Activated effector memory CD4-positive, alpha-beta T cell treated with anti-CD3 and anti-CD28 coated beads, Interleukin-2, amount 50 U/mL, for 16 hours (primary cell): ENCODE results near the gene NCF1.
"Not testable (repeated sequence)": the region's sequence is repeated elsewhere in the genome, so short reads cannot be mapped to it uniquely, and the experiment has no call there.

Experiments
- DNase-seq: peaks from one replicate; pipeline ENCODE4 v3.0.0-alpha.2; 2020

NCF1 gene

GRCh38 chr7:74773760-74774750 is at the start of gene NCF1:
NCF1 (plus strand) TSS chr7:74774011; CDS start chr7:74774032, 21 bp downstream.
- not testable (repeated sequence) for DNase-seq

DNA sequence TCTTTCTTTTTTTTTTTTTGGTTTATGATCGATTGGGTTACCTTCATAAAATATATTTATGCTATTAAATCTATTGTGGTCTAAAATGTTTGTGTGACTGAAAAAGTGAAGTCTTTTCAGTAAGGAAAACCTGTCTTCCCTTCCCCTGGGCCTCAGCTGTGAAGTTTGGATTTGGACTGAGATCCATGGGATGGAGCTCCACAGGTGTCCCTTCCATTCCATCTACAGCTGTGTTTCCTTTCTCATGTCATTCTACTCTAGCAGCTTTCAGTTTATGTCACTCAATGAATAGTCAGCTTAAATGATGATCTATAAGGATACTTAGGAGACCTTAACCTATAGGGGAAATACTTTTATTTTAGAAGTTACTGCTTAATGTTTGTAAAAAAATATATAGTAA is 48.0 kb upstream of the NCF1 start:
- no peak for DNase-seq

GRCh38 chr7:74726309-74727101 is 47.3 kb upstream of the NCF1 start:
- no peak for DNase-seq

DNA sequence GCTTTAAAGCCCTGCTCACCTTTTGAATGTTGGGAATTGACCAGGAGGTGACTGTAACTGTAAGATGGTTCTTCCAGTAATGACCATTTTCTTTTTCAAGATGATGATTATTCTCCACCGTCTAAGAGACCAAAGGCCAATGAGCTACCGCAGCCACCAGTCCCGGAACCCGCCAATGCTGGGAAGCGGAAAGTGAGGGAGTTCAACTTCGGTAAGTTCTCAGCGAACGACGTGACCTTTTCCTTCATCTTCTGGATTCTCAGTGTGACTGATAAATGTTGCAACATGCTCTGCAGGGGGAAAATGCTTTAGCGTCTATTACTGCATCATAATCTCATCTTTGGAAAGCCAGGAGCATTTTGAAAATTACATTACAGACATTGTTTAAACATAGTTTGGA is 45.1 kb upstream of the NCF1 start:
- not testable (repeated sequence) for DNase-seq

DNA sequence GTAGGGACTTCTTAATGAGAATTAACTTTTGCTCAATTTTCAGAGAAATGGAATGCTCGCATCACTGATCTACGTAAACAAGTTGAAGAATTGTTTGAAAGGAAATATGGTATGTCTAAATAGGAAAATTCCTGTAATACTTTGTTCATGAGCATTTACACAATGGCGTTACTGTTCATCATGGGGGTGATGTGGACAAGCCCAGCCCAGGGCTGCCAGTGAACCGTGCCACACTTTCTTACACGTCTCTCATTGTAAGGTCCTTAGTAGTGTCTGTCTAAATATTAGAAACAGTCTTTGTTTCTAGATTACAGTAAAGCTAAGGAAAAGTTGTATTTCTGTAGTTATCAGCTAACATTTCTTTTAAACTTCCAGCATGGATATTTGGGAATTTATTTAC is 43.6 kb upstream of the NCF1 start:
- DNase-seq = not testable (repeated sequence)

- DNase-seq = not testable (repeated sequence)
Observed at GRCh38 chr7:74739974-74740703, 33.7 kb upstream of the NCF1 start.

DNA sequence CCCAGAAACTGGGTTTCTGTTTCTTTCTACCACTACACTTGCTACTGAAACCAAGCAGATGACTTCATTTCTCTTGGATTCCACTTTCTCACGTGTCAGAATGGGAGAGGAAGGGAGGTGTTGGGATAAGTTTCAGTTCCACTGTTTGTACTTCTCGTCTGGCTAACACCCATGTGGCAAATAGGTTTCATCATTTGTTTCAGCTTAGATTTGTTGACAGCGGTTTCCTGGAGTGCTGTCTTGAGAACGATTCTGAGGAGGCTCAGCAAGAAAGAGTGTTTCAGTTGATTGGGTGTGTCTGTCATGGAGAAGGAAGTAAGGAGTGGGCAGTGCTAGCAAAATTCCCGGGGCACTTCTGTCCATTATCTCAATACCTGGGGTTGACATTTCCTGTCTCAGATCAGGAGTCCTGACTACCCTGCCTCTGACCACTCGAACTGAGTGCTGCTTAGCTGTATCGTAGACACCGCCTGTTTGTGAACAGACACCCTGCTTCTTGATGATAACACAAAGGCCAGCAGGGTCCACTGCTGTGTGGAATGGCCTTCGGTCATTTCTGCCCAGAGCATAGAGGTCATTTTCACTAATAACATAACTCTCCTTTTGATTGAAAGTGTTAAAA is 29.8 kb upstream of the NCF1 start:
- not testable (repeated sequence) for DNase-seq

DNA sequence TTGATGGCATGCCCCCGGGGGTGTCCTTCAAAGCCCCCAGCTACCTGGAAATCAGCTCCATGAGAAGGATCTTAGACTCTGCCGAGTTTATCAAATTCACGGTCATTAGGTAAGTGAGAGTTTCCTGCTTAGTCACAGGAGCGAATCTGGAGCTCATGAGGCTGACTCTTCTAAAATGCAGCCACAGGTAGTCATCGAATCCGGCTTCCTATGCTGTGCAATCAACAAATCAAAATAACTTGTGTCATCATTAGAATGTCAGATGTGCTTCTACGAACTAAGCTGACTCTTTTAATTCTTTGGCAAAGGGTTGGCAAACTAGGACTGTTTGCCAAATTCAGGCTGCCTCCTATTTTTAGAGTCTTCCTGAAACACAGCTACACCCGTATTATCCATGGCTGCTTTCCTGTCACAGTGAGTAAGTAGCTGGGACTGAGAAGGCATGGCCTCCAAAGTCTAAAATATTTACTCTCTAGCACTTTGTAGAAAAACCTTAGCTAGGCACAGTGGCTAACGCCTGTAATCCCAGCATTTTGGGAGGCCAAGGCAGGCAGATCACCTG is 19.8 kb upstream of the NCF1 start:
- not testable (repeated sequence) for DNase-seq

- not testable (repeated sequence) for DNase-seq
Observed at GRCh38 chr7:74756673-74757072, 17.1 kb upstream of the NCF1 start.

- DNase-seq = not testable (repeated sequence)
Observed at GRCh38 chr7:74758268-74758667, 15.5 kb upstream of the NCF1 start.

GRCh38 chr7:74758982-74759381 is 14.8 kb upstream of the NCF1 start:
- not testable (repeated sequence) for DNase-seq

DNA sequence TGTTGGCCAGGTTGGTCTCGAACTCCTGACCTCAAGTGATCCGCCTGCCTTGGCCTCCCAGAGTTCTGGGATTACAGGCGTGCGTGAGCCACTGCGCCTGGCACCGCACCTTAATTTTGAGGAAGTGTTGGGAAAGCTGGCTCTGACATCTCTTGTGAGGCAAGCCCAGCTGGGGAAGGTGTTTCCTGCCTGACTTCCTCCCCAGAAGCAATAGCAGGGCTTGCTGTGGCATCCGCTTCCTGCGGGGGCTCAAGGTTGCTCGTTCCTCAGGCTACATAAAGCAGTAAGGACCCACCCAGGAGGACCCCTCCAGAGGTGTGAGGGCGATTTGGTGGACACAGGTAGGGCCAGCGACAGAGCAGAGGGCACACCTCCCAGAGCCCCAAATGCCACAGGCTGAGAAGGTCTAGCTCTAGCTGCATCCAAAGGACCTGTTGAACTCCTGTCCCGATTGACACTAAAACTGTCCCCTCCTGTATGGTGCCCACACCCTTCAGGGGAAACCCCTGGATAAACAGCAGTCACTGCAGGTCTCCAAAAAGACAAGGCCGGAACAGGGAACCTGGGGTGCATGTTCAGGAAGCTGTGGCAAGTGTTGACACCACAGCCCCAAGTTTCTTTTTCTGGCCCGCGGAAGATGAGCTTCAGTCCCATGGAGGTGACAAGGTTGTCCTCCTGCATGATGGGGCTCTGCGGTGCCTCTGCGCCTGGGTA is 8.4 kb upstream of the NCF1 start:
- DNase-seq = not testable (repeated sequence)

DNA sequence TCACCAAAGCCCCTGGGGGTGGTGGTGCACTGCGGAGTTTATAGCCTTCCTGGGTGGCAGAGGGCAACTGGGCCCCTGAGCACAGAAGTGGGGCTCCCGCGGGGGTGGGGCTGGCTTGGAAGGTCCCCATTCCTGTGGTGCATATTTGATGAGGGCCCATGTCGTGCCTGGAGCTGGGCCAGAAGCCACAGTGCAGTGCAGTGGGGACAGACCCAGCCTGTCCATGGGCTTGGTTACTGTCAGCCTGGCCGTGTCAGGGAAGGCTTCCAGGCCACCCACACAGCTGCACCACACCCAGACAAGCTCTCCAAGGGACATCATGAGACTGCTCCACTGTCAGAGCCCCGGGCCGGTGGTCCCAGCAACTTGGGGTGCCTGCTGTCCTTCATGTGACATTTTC is 7.3 kb upstream of the NCF1 start:
- not testable (repeated sequence) for DNase-seq

GRCh38 chr7:74766991-74767390 is 6.8 kb upstream of the NCF1 start:
- not testable (repeated sequence) for DNase-seq

- DNase-seq = not testable (repeated sequence)
Observed at GRCh38 chr7:74770062-74770461, 3.7 kb upstream of the NCF1 start.

- DNase-seq = not testable (repeated sequence)
Observed at GRCh38 chr7:74772093-74772492, 1.7 kb upstream of the NCF1 start.

- not testable (repeated sequence) for DNase-seq
Observed at GRCh38 chr7:74775111-74775510, 1.3 kb downstream of the NCF1 start.

DNA sequence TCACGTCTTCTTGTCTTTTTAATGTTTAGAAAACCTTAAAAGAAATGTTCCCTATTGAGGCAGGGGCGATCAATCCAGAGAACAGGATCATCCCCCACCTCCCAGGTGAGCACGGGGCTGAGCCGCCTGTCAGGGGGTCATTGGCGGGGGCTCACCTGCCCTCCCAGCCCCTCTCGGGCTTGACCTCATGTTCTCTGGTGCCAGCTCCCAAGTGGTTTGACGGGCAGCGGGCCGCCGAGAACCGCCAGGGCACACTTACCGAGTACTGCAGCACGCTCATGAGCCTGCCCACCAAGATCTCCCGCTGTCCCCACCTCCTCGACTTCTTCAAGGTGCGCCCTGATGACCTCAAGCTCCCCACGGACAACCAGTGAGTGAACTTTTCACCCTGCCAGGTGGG is 5.2 kb downstream of the NCF1 start:
- not testable (repeated sequence) for DNase-seq

DNA sequence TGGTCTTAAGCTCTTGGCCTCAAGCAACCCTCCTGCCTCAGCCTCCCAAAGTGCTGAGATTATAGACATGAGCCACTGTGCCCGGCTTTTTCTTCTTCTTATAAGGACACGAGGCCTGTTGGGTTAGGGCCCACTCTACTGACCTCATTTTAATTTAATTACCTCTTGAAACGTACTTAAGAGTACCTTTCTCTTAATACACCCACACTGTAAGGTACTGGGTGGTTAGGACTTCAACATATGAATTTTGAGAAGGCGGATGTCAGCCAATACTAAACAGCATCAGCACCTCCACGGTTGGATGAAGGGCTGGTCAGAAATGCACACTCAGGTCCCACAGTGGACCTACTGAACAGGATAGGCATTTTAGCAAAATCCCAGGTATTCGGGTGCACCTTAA is 7.9 kb downstream of the NCF1 start:
- DNase-seq = not testable (repeated sequence)

DNA sequence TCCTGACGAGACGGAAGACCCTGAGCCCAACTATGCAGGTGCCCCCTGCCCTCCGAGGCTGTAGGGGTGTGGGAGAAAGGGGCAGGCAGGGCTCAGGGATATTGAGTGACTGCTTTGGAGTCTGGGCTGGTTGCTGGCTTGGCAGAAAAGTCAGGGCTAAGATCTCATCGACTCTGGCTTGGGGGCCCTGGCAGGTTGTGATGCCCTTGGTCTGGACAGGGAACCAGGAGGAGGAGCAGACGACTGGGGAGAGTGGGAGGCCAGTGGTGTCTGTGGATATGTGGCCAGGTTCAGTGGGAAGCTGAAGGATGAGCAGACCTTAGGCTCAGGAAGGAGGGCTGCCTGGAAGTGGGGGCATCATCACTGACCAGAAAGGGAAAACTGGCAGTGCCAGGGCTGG is 9.8 kb downstream of the NCF1 start:
- DNase-seq = not testable (repeated sequence)
